Effector memory CD4-positive, alpha-beta T cell (primary cell): Measurements from ENCODE around the gene KLHL29.

Experiments used
- DNase-seq, 3 donors: peaks; one replicate each; pipeline ENCODE4 v3.0.0-alpha.2; 2020
- H3K27ac ChIP-seq: 2 replicates; pipeline ENCODE4 v1.7.0; 2013; ENCODE audit warnings: mild to moderate bottlenecking, low read length, moderate library complexity; ENCODE audit not compliant: insufficient read depth, poor library complexity, severe bottlenecking
- H3K27me3 ChIP-seq: replicated peaks from 2 replicates; pipeline ENCODE4 v1.7.0; 2013; ENCODE audit warnings: mild to moderate bottlenecking, low read length; ENCODE audit not compliant: insufficient read depth, control insufficient read depth, poor library complexity, severe bottlenecking
- H3K36me3 ChIP-seq: 2 replicates; pipeline ENCODE4 v1.7.0; 2013; ENCODE audit warnings: mild to moderate bottlenecking, low read length, moderate library complexity; ENCODE audit not compliant: control insufficient read depth, insufficient read depth
- H3K4me1 ChIP-seq: 2 replicates; pipeline ENCODE4 v1.7.0; 2013; ENCODE audit warnings: low read length, mild to moderate bottlenecking; ENCODE audit not compliant: control insufficient read depth, insufficient read depth, poor library complexity, severe bottlenecking
- H3K4me3 ChIP-seq: 2 replicates; pipeline ENCODE4 v1.7.0; 2013; ENCODE audit warnings: low read length, low read depth, mild to moderate bottlenecking; ENCODE audit not compliant: insufficient read depth, poor library complexity, severe bottlenecking
- H3K9me3 ChIP-seq: 2 replicates; pipeline ENCODE4 v1.7.0; 2013; ENCODE audit warnings: mild to moderate bottlenecking, low read length, moderate library complexity; ENCODE audit not compliant: control insufficient read depth

The KLHL29 gene

GRCh38 chr2:23579674-23580073 lies 194.7 kb downstream of the KLHL29 start:
- Histone ChIP-seq H3K9me3 (no peaks in the 10 kb centered on the region), H3K4me3 (no peak overlapping the region), H3K36me3 (no peaks in the 10 kb centered on the region), H3K4me1 (no peaks in the 10 kb centered on the region), H3K27ac (no peak overlapping the region), H3K27me3 (no peaks in the 10 kb centered on the region)
- no peak for DNase-seq

- Histone ChIP-seq H3K4me1 (no peaks in the 10 kb centered on the region), H3K9me3 (no peaks in the 10 kb centered on the region), H3K27ac (no peak overlapping the region), H3K4me3 (no peak overlapping the region), H3K27me3 (no peaks in the 10 kb centered on the region), H3K36me3 (no peaks in the 10 kb centered on the region)
- no peak for DNase-seq
Observed at GRCh38 chr2:23583467-23583866, 198.5 kb downstream of the KLHL29 start.

- DNase-seq: no peak
- H3K9me3 ChIP-seq: no peaks in the 10 kb centered on the region
- H3K36me3 ChIP-seq: no peaks in the 10 kb centered on the region
- H3K4me1 ChIP-seq: no peaks in the 10 kb centered on the region
- no peak overlapping the region for H3K27ac ChIP-seq
- no peak overlapping the region for H3K4me3 ChIP-seq
- no peaks in the 10 kb centered on the region for H3K27me3 ChIP-seq
Observed at GRCh38 chr2:23584054-23584745, 199.2 kb downstream of the KLHL29 start.

DNA sequence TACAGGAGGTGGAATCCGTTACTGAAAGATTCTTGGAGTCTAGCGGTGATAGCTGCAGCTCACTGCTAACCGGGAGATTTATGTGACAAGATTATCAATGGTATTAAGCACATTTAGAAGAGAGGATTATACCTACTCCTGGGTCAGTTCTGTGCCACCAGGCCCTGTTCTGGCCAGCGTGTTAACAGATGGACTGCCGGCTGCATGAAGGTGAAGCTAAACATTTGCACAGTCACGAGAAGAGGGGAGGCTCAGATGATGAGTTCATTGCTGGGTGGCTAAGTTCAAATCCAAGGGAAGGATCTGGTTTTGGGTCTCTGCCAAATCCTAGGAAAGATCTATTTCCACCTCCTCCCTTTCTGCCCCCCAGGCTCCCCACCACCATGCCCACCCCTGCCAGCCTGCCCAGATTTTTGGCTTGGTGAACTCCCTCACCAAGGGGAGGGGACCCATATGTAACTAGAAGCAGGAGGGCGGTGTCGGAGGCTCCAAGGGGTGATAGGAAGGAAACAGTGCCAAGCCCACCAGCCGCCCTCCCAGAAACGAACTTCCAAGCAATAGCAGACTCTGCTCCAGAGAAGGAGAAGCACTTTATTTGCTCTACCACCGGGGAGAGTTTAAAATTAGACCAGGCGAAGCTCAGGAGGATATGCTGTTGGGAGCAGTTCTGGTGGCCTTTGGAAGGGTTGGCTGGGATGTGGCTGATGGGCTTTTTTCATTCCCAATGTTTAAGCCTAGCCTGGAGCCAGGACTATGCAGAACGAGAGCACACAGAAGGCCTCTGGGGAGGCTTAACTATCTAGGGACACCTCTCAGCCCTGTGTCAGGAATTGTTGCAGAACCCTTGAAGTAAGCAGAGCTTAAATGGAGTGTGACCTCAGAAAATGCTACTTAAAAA lies 200.5 kb downstream of the KLHL29 start:
- H3K27me3 ChIP-seq: no peaks in the 10 kb centered on the region
- no peaks in the 10 kb centered on the region for H3K9me3 ChIP-seq
- no peaks in the 10 kb centered on the region for H3K36me3 ChIP-seq
- no peak overlapping the region for H3K4me3 ChIP-seq
- H3K27ac ChIP-seq: no peak overlapping the region
- DNase-seq: no peak
- no peaks in the 10 kb centered on the region for H3K4me1 ChIP-seq

DNA sequence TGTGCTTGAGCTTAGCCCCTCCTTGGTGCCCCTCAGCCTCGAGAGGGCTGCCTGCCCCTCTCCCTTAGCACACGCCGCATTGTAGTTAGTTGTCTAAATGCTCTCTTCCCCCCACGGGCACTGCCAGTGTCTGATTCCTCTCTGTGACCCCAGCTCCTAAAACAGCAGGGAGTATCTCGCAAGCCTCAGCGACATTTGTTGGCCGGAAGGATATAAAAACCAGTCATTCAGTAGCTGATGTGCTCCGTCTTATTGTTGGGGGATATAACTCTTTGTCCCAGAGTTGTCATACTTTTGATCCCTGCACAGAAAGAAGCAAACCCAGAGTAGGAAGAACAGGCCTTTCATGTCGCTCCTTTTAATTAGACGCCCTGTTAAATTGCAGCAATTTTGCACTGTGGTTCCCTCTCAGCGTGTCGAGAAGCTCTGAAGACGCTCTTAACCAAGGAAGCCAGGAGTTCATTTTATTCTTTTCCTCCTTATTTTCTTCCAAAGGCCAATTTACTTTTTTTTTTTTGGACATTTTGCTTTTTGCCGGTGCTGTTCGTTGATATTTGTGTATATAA lies 201.8 kb downstream of the KLHL29 start:
- H3K36me3 ChIP-seq: no peaks in the 10 kb centered on the region
- no peaks in the 10 kb centered on the region for H3K9me3 ChIP-seq
- no peak overlapping the region for H3K4me3 ChIP-seq
- H3K27me3 ChIP-seq: no peaks in the 10 kb centered on the region
- no peaks in the 10 kb centered on the region for H3K4me1 ChIP-seq
- no peak for DNase-seq
- H3K27ac ChIP-seq: no peak overlapping the region

GRCh38 chr2:23587341-23587880 lies 202.4 kb downstream of the KLHL29 start:
- Histone ChIP-seq H3K4me3 (no peak overlapping the region), H3K27ac (no peak overlapping the region), H3K27me3 (no peaks in the 10 kb centered on the region), H3K36me3 (no peaks in the 10 kb centered on the region), H3K9me3 (no peaks in the 10 kb centered on the region), H3K4me1 (no peaks in the 10 kb centered on the region)
- no peak for DNase-seq

DNA sequence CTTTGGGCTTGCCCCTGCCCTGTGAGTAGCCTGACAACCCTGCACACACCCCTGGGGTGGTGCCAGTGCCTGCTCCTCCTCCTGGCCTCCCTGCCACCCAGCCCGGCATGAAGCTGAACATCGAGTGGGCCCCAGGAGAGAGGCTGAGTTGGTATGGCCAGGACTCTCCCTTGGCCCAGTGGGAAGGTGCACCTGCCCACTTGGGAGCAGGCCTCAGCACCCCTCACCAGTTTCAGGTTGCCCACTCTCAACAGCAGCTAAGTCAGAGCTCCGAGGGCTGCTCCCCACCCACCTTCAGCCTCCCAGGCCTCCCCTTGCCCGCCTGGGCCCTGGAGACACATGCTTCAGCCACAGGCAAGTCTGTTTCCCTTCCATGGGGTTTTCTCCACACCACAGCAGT lies 203.1 kb downstream of the KLHL29 start:
- H3K27me3 ChIP-seq: no peaks in the 10 kb centered on the region
- H3K9me3 ChIP-seq: no peaks in the 10 kb centered on the region
- no peak overlapping the region for H3K27ac ChIP-seq

GRCh38 chr2:23588508-23589201 lies 203.7 kb downstream of the KLHL29 start:
- Histone ChIP-seq H3K27me3 (no peaks in the 10 kb centered on the region), H3K36me3 (no peaks in the 10 kb centered on the region), H3K4me3 (no peak overlapping the region), H3K4me1 (no peaks in the 10 kb centered on the region), H3K9me3 (no peaks in the 10 kb centered on the region), H3K27ac (no peak overlapping the region)
- DNase-seq: no peak

More for the DNA sequence above, 203.1 kb downstream of the KLHL29 start:
- H3K36me3 ChIP-seq: no peaks in the 10 kb centered on the region
- no peak for DNase-seq
- H3K4me1 ChIP-seq: no peaks in the 10 kb centered on the region
- no peak overlapping the region for H3K4me3 ChIP-seq

GRCh38 chr2:23589220-23589647 lies 204.3 kb downstream of the KLHL29 start:
- Histone ChIP-seq H3K9me3 (no peaks in the 10 kb centered on the region), H3K36me3 (no peaks in the 10 kb centered on the region), H3K27ac (no peak overlapping the region), H3K4me3 (no peak overlapping the region), H3K4me1 (no peaks in the 10 kb centered on the region), H3K27me3 (no peaks in the 10 kb centered on the region)
- no peak for DNase-seq
